ENCODE data around the gene PRKG1.
"Not testable (repeated sequence)": the region's sequence is repeated elsewhere in the genome, so short reads cannot be mapped to it uniquely, and the experiment has no call there.

Gene PRKG1

DNA sequence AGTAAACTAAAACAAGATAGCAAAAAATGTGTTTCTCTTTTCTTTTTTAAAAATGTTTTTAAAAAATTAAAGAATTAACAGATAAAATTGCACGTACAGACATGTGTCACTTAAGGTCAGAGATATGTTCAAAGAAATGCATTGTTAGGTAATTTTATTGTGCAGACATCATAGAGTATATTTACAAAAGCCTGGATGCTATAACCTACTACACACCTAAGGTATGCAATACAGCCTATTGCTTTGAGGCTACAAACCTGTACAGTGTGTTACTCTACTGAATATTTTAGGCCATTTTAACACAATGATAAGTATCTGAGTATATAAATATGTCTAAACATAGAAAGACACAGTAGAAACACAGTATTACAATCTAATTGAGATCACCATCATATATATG is 253.1 kb downstream of the PRKG1 start:
- Mint-ChIP-seq H3K36me3 (ENCODE audit: low read depth) (no peaks in the 10 kb centered on the region), H3K4me1 (no peaks in the 10 kb centered on the region), H3K27me3 (no peaks in the 10 kb centered on the region), H3K27ac (no peak overlapping the region), H3K9me3 (no peaks in the 10 kb centered on the region), H3K4me3 (no peak overlapping the region)
- ATAC-seq = no peak
- no peak for DNase-seq

DNA sequence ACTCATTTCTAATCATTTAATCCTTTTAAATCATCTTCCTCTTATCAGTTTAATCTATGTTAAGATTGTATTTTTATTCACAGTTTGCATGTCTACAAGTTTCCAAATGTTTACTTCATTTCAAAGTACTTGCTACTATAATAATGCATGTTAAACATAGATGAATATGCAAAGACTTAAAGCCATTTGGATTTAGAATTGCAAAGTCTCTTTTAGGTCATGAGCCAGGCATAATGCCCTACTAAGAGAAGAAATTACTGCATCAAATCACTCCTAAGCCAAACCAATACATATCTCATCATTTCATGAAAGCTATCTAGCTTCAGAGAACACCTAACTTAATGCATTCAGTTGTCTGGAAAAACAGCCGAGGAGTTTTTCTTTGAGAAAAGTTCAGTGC is 266.1 kb downstream of the PRKG1 start:
- H3K4me1 Mint-ChIP-seq = peaks cover 9% of the 10 kb centered on the region
- H3K4me3 Mint-ChIP-seq = no peak overlapping the region
- DNase-seq = no peak
- H3K27me3 Mint-ChIP-seq = no peaks in the 10 kb centered on the region
- no peaks in the 10 kb centered on the region for H3K36me3 Mint-ChIP-seq (ENCODE audit: low read depth)
- no peak overlapping the region for H3K27ac Mint-ChIP-seq
- H3K9me3 Mint-ChIP-seq = no peaks in the 10 kb centered on the region
- no peak for ATAC-seq

DNA sequence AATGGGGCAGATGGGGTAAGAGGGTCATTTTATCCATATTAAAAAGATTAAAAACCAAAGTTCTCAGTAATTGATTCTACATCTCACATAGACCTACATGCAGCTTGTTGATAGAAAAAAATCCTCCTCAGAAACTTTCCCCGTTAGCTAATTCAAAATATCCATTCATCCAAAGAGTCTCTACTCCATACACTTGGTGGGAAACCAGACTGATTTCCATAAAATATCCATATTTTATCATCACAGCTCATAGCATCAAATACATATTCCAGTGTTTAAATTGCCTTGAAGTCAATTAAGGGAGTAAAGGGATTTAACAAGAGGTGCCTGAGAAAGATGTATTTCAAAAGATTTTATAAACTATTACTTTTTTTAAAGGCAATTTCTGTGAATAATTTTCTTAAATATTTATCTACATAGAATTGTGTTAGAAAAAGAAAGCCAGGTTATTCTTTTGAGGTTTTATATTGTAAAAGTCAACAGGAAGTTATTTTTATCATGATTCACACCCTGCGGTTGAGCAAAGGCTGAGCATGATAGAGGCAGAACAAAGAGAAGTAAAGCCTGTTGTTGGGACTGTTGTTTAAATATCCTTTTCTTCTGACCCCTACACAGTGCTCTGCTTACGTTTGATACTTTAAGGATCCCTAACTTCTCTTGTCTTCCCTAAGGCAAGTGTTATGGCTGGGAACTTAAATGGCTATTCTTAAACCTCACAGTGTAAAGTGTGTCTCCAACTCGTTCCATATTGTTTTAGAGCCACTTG is 266.7 kb downstream of the PRKG1 start:
- H3K36me3 Mint-ChIP-seq (ENCODE audit: low read depth) = no peaks in the 10 kb centered on the region
- H3K9me3 Mint-ChIP-seq = no peaks in the 10 kb centered on the region
- H3K27me3 Mint-ChIP-seq = no peaks in the 10 kb centered on the region
- H3K27ac Mint-ChIP-seq = no peak overlapping the region
- DNase-seq (no peak), ATAC-seq (no peak)
- H3K4me3 Mint-ChIP-seq = no peak overlapping the region
- peaks cover 9% of the 10 kb centered on the region for H3K4me1 Mint-ChIP-seq

DNA sequence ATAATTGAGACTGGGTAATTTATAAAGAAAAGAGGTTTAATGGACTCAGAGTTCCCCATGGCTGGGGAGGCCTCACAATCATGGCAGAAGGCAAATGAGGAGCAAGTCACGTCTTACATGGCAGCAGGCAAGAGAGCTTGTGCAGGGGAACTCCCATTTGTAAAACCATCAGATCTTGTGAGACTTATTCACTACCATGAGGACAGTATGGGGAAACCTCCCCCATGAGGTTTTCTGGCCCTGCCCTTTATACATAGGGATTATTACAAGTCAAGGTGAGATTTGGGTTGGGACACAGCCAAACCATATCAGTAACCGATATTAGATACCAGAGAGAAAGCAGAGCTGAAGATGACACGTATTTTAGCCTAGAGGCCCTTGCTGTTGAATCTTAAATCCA is 267.5 kb downstream of the PRKG1 start:
- not testable (repeated sequence) for H3K27me3 Mint-ChIP-seq; ATAC-seq; H3K4me3 Mint-ChIP-seq; H3K9me3 Mint-ChIP-seq; DNase-seq; H3K27ac Mint-ChIP-seq; H3K4me1 Mint-ChIP-seq; H3K36me3 Mint-ChIP-seq (ENCODE audit: low read depth)

DNA sequence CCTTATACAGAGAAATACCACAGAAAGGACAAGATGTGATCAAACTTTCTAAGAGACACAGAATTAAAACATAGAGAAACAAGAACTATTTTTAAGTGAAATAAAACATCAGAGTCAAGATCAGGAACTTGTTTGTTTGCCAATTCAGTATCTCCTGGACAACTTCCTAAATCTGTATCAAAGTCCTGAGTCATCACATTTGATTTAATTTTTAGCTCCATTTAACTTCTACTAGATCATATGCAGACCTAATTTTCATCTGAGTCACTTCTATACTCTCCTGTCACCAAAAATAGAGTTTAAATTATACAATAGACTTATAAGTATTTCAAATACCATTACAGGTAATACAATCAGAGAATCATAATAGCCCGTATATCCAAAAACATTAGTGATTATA is 268.1 kb downstream of the PRKG1 start:
- H3K4me1 Mint-ChIP-seq = peaks cover 9% of the 10 kb centered on the region
- no peaks in the 10 kb centered on the region for H3K9me3 Mint-ChIP-seq
- no peaks in the 10 kb centered on the region for H3K27me3 Mint-ChIP-seq
- no peak for DNase-seq
- H3K4me3 Mint-ChIP-seq = no peak overlapping the region
- H3K36me3 Mint-ChIP-seq (ENCODE audit: low read depth) = no peaks in the 10 kb centered on the region
- H3K27ac Mint-ChIP-seq = no peak overlapping the region
- no peak for ATAC-seq

DNA sequence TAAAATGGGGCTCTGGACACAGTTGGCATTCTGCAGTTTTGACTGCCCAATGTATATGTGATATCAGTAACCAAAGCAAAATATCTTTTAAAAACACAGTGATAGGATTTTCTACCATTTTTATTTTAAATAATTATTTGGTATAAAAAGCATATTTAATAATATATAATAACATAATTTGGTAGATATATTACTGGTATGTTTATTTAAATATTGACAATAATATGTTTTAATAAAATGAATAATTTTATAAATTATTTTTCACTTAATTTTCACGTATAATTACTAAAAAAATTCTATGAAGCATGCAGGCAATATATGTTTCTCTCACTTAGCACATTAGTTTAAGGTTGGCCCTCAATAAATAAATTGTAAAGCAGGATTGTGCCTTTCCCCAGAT is 269.1 kb downstream of the PRKG1 start:
- H3K36me3 Mint-ChIP-seq (ENCODE audit: low read depth) = no peaks in the 10 kb centered on the region
- peaks cover 9% of the 10 kb centered on the region for H3K4me1 Mint-ChIP-seq
- no peak overlapping the region for H3K4me3 Mint-ChIP-seq
- no peak overlapping the region for H3K27ac Mint-ChIP-seq
- no peaks in the 10 kb centered on the region for H3K27me3 Mint-ChIP-seq
- DNase-seq (no peak), ATAC-seq (no peak)
- H3K9me3 Mint-ChIP-seq = no peaks in the 10 kb centered on the region

DNA sequence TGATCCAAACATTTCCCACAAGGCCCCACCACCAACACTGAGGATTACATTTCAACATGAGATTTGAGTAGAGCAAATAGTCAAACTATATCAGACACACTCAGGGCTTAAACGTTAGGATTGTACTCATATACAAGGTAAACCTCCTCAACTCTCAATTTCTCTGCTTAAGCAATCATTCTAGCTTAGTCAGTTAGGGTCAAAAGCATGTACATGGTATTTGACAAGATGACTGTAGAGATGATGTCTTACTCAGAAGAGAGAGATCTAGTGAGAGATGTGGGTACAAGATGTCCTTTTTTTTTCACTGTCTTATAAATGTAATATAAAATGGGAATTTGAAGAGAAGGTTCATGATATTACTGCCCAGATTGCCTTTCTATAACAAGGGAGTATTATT is 270.1 kb downstream of the PRKG1 start:
- ATAC-seq (no peak), DNase-seq (no peak)
- Mint-ChIP-seq H3K9me3 (no peaks in the 10 kb centered on the region), H3K27ac (no peak overlapping the region), H3K4me1 (peaks cover 9% of the 10 kb centered on the region), H3K27me3 (no peaks in the 10 kb centered on the region), H3K4me3 (no peak overlapping the region), H3K36me3 (ENCODE audit: low read depth) (no peaks in the 10 kb centered on the region)

DNA sequence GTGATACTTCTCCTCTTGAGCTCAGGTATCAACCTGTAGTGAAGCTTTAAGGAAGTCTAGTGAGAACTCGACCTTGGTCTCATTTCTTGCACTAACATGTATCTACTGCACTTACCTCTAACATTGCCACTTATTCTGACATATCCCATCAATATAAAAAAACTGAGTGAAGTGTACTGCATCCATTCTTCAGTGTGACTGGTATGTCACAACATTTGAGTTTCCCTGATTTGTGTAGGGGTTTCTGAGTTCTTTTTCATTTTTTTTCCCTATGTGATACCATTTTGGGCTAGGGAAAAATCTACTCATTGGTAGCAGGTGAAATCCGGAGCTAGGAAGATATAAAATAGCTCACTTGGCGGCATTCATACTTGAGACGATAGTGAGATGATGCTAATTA is 274.3 kb downstream of the PRKG1 start:
- Mint-ChIP-seq H3K4me3 (no peak overlapping the region), H3K4me1 (no peaks in the 10 kb centered on the region), H3K27me3 (peaks cover 1% of the 10 kb centered on the region), H3K9me3 (no peaks in the 10 kb centered on the region), H3K27ac (no peak overlapping the region), H3K36me3 (ENCODE audit: low read depth) (no peaks in the 10 kb centered on the region)
- no peak for ATAC-seq
- DNase-seq = no peak

DNA sequence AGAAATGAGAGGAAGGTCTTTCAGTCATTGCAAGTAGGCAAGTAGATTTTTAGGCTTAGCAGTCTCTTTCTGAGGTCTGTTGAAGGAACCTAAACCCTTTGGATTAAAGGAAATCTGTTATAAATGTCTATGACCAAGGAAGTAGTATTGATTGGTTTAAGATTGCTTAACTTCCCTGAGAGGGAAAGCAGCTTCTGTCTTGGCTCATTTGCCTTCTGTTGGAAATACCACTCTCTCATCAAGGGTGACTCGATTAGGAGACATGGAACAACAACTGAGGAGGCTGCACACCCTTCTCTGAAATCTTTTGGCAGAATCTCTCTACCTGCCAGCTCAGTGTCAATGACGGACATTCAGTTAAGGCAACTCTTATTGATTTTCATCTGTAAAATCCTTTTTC is 282.9 kb downstream of the PRKG1 start:
- Mint-ChIP-seq H3K36me3 (ENCODE audit: low read depth) (no peaks in the 10 kb centered on the region), H3K4me3 (no peak overlapping the region), H3K9me3 (no peaks in the 10 kb centered on the region), H3K4me1 (no peaks in the 10 kb centered on the region), H3K27ac (no peak overlapping the region), H3K27me3 (peaks cover 4% of the 10 kb centered on the region)
- DNase-seq = no peak
- no peak for ATAC-seq

DNA sequence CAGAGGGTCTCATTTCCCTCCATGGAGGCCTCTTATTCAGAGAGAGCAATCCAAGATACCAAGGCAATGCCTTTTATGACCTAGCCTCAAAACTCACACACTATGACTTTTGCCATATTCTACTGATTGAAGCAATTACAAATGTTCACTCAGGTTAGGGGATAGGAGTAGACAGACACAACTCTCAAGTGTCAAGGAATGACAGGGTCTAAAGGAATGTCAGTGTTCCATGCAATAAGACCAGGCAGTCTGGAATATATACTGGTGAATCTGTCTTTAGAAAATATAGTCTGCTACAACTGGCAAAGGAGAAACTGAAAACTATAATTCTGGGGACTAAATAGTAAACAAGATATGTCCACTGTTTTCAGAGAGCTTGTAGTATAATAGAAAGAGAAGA is 283.9 kb downstream of the PRKG1 start:
- Mint-ChIP-seq H3K27me3 (peaks cover 3% of the 10 kb centered on the region), H3K4me3 (no peak overlapping the region), H3K4me1 (no peaks in the 10 kb centered on the region), H3K9me3 (no peaks in the 10 kb centered on the region), H3K36me3 (ENCODE audit: low read depth) (no peaks in the 10 kb centered on the region), H3K27ac (no peak overlapping the region)
- ATAC-seq (no peak), DNase-seq (no peak)

DNA sequence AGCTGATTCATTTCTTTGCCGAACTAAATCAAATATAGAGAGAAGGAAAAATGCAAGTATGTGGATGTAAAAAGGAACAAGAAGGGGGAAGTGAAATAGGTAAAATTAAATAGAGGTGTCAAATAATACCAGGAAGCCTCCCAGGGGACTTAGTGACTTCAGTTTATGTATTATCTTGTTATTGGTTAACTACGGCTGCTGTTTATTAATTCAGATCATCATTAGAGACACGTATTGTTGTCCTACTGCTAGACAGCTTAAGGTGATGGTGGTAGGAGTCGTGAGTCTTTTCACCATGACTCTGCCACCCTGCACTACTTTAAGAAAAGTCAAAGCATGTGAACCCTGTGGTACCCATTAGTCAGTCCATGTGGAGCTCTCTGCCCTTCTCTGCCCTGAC is 289.1 kb downstream of the PRKG1 start:
- H3K27ac Mint-ChIP-seq = no peak overlapping the region
- ATAC-seq = no peak
- no peak overlapping the region for H3K4me3 Mint-ChIP-seq
- DNase-seq = no peak
- peaks cover 3% of the 10 kb centered on the region for H3K27me3 Mint-ChIP-seq
- H3K9me3 Mint-ChIP-seq = no peaks in the 10 kb centered on the region
- H3K4me1 Mint-ChIP-seq = no peaks in the 10 kb centered on the region
- no peaks in the 10 kb centered on the region for H3K36me3 Mint-ChIP-seq (ENCODE audit: low read depth)

DNA sequence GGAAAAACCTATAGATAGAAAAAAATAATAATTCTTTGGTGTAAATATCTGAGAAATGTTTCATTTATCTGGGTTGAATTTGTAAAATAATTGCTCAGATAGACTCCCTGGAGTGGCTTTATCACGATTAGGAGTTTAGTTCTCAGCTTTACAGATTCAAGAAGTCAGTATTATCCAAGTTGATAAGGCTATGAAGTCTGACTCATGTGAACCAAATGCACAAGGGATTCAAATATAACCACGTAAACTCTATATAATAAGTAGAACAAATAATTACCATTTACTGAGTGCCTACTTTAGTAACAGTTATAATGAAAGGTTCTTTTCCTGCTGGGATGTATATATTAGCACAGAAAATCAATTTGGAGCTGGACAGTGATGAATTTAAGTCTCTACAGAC is 290.4 kb downstream of the PRKG1 start:
- Mint-ChIP-seq H3K9me3 (no peaks in the 10 kb centered on the region), H3K27me3 (peaks cover 3% of the 10 kb centered on the region), H3K27ac (no peak overlapping the region), H3K4me3 (no peak overlapping the region), H3K36me3 (ENCODE audit: low read depth) (no peaks in the 10 kb centered on the region), H3K4me1 (no peaks in the 10 kb centered on the region)
- ATAC-seq = no peak
- no peak for DNase-seq

DNA sequence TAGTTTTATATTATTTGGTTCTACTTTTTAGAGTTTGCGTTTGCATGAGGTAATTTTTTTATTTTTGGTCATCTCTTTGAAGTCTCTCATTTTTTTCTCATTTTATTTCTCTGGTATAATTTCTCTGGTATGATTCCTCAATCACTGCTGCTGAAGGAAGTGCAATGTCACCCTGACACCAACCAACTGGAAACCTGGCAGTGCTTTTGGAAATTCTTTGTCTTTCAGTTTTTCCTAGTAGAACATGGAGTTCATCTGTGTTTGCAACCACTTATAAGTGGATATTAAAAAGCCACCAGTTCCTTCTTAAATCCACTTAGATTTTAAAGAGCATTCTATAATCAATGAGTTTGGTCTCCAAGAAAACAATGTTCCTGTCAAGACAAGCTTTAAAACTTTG is 291.8 kb downstream of the PRKG1 start:
- H3K27ac Mint-ChIP-seq = no peak overlapping the region
- DNase-seq (no peak), ATAC-seq (no peak)
- peaks cover 3% of the 10 kb centered on the region for H3K27me3 Mint-ChIP-seq
- H3K9me3 Mint-ChIP-seq = no peaks in the 10 kb centered on the region
- H3K4me3 Mint-ChIP-seq = no peak overlapping the region
- H3K4me1 Mint-ChIP-seq = no peaks in the 10 kb centered on the region
- no peaks in the 10 kb centered on the region for H3K36me3 Mint-ChIP-seq (ENCODE audit: low read depth)

DNA sequence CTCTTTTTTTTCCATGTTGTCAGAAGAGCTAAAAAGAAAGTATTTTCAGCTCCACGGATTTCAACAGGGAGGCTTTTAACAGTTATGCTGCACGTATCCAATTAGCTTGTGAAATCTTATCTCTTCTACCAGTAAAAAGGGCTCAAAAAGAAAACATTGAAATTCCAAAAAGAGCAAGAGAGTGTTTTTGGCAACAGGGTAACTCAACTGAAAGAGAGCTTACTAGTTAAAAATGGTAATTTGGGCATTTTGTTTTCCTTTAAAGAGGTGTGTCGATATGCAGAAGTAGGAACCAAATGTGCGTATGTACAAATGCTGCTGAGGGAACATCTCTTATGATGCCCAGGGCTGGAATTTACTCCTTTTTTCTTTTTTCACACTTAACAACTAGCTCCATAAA is 292.8 kb downstream of the PRKG1 start:
- no peak for ATAC-seq
- Mint-ChIP-seq H3K4me1 (no peaks in the 10 kb centered on the region), H3K9me3 (no peaks in the 10 kb centered on the region), H3K27me3 (peaks cover 3% of the 10 kb centered on the region), H3K4me3 (no peak overlapping the region), H3K27ac (no peak overlapping the region), H3K36me3 (ENCODE audit: low read depth) (no peaks in the 10 kb centered on the region)
- no peak for DNase-seq

DNA sequence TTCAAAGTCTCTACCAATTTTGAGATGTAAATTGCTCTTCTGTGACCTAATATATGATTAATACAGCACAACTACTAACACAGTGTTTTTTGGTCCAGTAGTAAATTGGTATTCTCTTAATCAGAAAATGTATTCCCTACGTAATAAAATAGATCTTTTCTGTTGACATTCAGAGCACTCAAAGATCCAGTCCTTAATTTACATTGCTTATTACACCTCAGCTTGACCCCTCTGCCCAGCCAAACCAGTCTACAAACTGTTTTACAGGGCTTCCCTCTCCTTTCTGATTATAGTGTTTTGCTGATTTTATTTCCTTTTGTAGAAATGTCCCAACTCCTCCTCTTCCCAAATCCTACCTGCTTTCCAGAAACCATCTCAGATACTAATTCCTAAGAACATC is 293.4 kb downstream of the PRKG1 start:
- Mint-ChIP-seq H3K4me3 (no peak overlapping the region), H3K9me3 (no peaks in the 10 kb centered on the region), H3K27ac (no peak overlapping the region), H3K36me3 (ENCODE audit: low read depth) (no peaks in the 10 kb centered on the region), H3K4me1 (no peaks in the 10 kb centered on the region), H3K27me3 (peaks cover 3% of the 10 kb centered on the region)
- DNase-seq (no peak), ATAC-seq (no peak)

DNA sequence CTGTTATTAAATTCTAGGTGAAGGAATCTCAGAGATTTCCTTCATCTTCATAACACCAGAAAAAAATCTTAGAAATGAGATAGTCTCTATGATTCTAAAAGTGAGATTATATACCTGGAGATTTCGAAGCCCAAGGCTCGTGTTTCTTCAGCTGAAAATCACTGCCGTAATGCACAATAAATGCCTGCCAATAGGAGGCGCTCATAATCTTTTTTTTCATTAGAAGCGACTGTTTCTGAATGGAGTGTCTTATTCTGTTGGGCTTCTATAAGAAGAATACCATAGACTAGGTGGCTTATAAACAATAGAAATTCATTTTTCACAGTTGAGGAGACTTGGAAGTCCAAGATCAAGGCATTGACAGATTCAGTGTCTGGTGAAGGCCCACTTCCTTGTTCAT is 294.7 kb downstream of the PRKG1 start:
- H3K27me3 Mint-ChIP-seq = peaks cover 3% of the 10 kb centered on the region
- H3K4me3 Mint-ChIP-seq = no peak overlapping the region
- H3K9me3 Mint-ChIP-seq = no peaks in the 10 kb centered on the region
- no peaks in the 10 kb centered on the region for H3K4me1 Mint-ChIP-seq
- no peak overlapping the region for H3K27ac Mint-ChIP-seq
- DNase-seq (no peak), ATAC-seq (no peak)
- H3K36me3 Mint-ChIP-seq (ENCODE audit: low read depth) = no peaks in the 10 kb centered on the region

All from activated naive CD8-positive, alpha-beta T cell treated with anti-CD3 and anti-CD28 coated beads, Interleukin-2, amount 50 U/mL, for 24 hours (primary cell).